GM21367 (cell line): ENCODE results near the gene GXYLT2.

Experiments
- ATAC-seq: cut with Tn5 transposase; IDR thresholded peaks from one replicate; pipeline ENCODE4 v1.9.1; 2021; ENCODE audit not compliant: unreplicated experiment

The GXYLT2 gene

GRCh38 chr3:73009008-73009407 lies 121.2 kb downstream of the GXYLT2 start:
- ATAC-seq = no peak

DNA sequence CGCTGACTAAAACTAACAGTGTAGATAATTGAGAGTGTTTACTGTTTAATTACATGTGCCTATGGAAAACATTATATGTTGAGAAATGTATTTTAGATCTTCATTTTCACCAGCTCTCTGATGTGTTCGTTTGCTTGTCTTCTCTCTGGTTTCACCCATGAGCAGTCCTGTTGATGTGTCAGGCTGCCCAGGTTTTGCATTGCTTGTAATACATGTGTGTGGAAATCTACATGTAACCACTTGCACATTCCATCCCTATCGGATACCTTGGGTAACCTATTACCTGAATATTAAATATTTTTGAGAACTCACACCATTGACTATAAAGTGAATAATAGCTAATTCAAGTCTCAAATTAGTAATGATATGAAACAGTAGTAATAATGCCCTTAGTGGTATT lies 121.9 kb downstream of the GXYLT2 start:
- ATAC-seq = no peak

DNA sequence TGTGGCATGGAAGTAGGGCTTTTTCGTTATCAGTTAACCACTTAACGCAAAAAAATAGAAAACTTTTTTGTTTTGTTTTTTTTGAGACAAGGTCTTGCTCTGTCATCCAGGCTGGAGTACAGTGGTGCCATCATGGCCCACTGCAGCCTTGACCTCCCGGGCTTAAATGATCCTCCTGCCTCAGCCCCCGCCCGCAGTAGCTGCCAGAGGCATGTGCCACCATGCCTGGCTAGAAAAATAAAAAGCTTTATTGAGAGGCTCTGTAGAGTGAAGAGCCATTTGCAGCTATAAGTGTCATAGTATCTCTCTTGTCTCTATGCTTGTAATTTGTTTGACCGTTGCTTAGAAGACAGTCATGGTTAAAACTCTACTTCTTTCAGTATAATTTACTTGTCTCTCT lies 122.3 kb downstream of the GXYLT2 start:
- no peak for ATAC-seq

GRCh38 chr3:73018298-73018697 lies 130.5 kb downstream of the GXYLT2 start:
- no peak for ATAC-seq

- no peak for ATAC-seq
Observed at GRCh38 chr3:73018790-73019441, 131.1 kb downstream of the GXYLT2 start.

DNA sequence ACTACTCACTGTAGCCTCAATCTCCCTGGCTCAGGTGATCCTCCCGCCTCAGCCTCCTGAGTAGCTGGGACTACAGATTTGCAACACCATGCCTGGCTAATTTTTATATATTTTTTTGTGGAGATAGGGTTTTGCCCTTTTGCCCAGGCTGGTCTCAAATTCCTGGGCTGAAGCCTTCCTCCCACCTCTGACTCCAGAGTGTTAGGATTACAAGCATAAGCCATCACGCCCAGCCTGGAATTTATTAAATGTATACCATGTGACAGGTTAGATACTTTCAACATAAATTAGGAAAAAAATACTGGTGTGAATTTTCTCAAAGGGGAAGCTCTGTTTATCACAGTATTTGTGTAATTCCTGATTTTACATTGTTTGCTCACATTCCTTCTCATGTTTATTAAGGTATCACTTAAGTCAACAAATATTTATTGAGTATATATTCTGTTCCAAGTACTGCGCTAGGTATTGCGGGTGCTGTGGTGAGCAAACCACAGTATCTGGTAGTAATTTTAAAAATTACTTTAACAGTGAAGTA lies 133.5 kb downstream of the GXYLT2 start:
- ATAC-seq = no peak

DNA sequence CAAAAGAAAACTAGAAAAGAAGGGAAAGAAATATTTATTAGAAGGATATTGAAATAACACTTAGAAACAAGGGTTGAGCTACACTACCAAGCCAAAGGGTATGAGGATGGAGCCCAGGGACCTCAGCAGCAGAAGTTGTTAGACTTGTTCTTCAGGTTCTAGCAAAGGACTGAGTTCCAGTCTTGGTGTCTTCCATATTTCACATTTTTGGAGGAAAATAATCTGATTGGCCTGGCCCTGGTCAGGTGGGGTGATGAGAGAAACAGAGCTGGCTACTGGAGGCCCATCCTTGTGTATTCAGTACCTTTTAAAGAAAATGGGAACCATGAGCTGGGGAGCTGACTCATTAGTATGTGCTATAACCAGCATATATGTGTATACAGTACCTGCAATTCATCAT lies 137.0 kb downstream of the GXYLT2 start:
- ATAC-seq = no peak

DNA sequence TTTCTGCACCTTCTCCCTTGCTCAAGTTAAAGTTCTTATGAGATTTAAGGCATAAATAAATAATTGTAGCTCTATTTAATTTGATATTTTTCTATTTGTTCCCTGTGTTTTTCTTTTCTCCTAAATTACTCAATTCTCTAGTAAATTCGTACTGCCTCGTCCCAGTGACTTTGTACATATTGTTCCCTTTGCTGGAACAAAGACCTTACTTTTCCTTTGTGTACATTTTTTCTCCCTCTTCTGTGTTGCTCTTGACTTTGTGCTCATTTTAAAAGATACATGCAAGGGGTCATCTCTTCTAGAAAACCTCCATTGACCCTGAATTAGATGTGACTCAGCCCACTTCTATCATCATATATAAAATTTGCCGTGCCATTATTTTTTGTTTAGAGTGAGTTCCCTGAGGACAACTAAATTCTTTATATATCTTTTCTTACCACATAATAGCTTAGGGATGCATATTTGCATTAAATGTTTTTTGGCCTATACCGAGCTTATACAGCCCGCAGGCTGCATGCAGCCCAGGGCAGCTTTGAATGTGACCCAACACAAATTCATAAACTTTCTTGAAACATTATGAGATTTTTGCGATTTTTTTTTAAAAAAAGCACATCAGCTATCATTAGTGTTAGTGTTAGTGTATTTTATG lies 138.4 kb downstream of the GXYLT2 start:
- no peak for ATAC-seq
